Gastroesophageal sphincter (tissue), 3 donors: ENCODE measurements around the gene TMEM273.

Experiments used
- CTCF ChIP-seq, 4 experiments: fragments of 200-600 bp in 2 of 4; fragments of 450-650 bp in 2 of 4; sonication (generic) in 1 of 4; IDR thresholded peaks; one replicate each; pipeline ENCODE4 v1.5.1; 2017 to 2019; ENCODE audit warnings: antibody characterized with exemption in 4 of 4, mild to moderate bottlenecking in 2 of 4, moderate library complexity in 2 of 4
- EP300 ChIP-seq: sonication (generic); formaldehyde crosslinking; IDR thresholded peaks from one replicate; pipeline ENCODE4 v1.6.1; 2017; ENCODE audit warnings: antibody characterized with exemption, mild to moderate bottlenecking

- TF ChIP-seq CTCF (IDR thresholded peaks at IDR 0.05): no peak
- no peak for TF ChIP-seq EP300
Observed at GRCh38 chr10:49194212-49194920, 6.2 kb upstream of the TMEM273 start.
